ENCODE results near the gene KRTAP12-3.

DNA sequence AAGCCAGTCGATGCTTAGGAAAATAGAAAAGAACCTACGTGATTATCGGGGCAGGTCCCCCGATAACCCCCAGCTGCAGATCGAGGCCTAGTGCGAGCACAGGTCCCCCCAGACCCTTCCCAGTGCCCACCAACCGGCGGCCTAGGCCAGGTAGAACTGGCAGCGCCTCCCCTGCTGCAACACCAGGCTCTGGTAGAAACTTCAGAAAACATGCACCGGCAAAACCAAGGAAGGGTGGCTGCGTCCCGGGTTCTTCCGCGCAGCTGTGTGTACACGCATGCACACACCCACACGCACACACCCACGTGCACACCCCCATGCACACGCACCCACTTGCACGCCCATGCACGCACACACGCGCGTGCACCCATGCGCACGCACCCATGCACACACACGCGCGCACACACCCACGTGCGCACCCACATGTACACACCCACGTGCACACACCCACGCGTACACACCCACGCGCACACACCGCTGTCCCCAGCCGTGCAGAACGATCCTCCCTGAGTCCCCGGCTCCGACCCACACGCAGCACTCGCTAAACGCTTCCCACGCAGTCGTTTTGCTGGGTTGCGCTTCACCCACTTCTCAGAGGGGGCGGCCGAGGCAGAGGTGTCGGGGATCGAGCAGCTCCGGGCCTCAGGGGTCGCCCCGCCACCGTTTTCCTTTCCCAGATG, 48.4 kb downstream of the KRTAP12-3 start:
- TF ChIP-seq, protein P1, sequence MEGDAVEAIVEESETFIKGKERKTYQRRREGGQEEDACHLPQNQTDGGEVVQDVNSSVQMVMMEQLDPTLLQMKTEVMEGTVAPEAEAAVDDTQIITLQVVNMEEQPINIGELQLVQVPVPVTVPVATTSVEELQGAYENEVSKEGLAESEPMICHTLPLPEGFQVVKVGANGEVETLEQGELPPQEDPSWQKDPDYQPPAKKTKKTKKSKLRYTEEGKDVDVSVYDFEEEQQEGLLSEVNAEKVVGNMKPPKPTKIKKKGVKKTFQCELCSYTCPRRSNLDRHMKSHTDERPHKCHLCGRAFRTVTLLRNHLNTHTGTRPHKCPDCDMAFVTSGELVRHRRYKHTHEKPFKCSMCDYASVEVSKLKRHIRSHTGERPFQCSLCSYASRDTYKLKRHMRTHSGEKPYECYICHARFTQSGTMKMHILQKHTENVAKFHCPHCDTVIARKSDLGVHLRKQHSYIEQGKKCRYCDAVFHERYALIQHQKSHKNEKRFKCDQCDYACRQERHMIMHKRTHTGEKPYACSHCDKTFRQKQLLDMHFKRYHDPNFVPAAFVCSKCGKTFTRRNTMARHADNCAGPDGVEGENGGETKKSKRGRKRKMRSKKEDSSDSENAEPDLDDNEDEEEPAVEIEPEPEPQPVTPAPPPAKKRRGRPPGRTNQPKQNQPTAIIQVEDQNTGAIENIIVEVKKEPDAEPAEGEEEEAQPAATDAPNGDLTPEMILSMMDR (conservative IDR thresholded peaks at IDR 0.05; ENCODE audit: low read length) = no peak
- no peak for TF ChIP-seq EZH2phosphoT487 (IDR thresholded peaks at IDR 0.05; ENCODE audit: borderline replicate concordance, low read depth, low read length)

All from OCI-LY7 (cell line).